Measurements from ENCODE around the gene FAM222B. TPM values are rescaled to one million over a fixed set of nuclear protein-coding genes. Genes with fewer than 3 reads are reported as not detected.

FAM222B gene
- total RNA-seq, 1 experiment from 2014 or later, result 18.5 TPM

DNA sequence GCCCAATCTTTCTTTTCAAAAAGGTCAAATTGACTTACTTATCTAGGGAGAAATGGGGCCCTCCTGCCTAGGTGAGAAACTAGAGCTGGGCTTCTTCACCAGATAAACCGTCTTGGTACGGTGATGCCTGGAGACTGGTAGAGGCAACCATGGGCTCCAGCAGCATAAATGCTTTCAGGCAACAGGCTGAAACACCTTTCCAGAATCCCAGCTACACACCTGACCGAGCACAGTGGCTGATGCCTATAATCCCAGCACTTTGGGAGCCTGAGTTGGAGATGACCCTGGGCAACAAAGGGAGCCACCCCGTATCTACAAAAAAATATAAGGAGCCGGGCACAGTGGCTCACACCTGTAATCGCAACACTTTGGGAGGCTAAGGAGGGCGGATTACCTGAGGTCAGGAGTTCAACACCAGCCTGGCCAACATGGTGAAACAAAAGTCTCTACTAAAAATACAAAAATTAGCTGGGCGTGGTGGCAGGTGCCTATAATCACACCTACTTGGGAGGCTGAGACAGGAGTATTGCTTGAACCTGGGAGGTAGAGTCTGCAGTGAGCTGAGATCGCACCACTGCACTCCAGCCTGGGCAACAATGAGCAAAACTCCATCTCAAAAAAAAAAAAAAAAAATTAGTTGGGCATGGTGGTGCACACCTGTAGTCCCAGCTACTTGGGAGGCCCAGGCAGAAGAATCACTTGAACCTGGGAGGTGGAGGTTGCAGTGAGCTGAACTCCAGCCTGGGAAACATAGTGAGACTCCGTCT is 90.8 kb downstream of the FAM222B start:
- H3K36me3 Mint-ChIP-seq (ENCODE audit: insufficient read depth, unreplicated experiment), result peaks cover 80% of the 10 kb centered on the region
- DNase-seq (ENCODE audit: unreplicated experiment), result no peak
- no peaks in the 10 kb centered on the region for H3K9me3 Mint-ChIP-seq (ENCODE audit: unreplicated experiment)
- no peak overlapping the region for H3K27ac Mint-ChIP-seq (ENCODE audit: low read depth, unreplicated experiment)
- ChIA-PET POLR2A (interaction anchor here (0.6 to 17.3 kb wide), 13 partner anchors 9 to 198 kb away, joined by 3 to 1135 read pairs (median 6); partner anchors contain the start of genes NEK8, RPL23A, TLCD1 and TRAF4), CTCF (interaction anchor here (0.5 to 15.1 kb wide), 18 partner anchors 11 to 326 kb away, joined by 3 to 365 read pairs (median 3); partner anchors contain the start of genes NEK8, PHF12 and TLCD1)
- H3K27me3 Mint-ChIP-seq (ENCODE audit: insufficient read depth, unreplicated experiment), result no peaks in the 10 kb centered on the region
- H3K4me3 Mint-ChIP-seq (ENCODE audit: unreplicated experiment), result no peak overlapping the region
- TF ChIP-seq, protein P1, sequence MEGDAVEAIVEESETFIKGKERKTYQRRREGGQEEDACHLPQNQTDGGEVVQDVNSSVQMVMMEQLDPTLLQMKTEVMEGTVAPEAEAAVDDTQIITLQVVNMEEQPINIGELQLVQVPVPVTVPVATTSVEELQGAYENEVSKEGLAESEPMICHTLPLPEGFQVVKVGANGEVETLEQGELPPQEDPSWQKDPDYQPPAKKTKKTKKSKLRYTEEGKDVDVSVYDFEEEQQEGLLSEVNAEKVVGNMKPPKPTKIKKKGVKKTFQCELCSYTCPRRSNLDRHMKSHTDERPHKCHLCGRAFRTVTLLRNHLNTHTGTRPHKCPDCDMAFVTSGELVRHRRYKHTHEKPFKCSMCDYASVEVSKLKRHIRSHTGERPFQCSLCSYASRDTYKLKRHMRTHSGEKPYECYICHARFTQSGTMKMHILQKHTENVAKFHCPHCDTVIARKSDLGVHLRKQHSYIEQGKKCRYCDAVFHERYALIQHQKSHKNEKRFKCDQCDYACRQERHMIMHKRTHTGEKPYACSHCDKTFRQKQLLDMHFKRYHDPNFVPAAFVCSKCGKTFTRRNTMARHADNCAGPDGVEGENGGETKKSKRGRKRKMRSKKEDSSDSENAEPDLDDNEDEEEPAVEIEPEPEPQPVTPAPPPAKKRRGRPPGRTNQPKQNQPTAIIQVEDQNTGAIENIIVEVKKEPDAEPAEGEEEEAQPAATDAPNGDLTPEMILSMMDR (IDR thresholded peaks at IDR 0.05; ENCODE audit: unreplicated experiment), result no peak
- intact Hi-C loops (cut with micrococcal nuclease), result no loop called here
- H3K4me1 Mint-ChIP-seq (ENCODE audit: insufficient read depth, unreplicated experiment), result peaks cover 16% of the 10 kb centered on the region
- BruUV-seq (replicated peaks), result no TSS peak

- intact Hi-C loops (cut with micrococcal nuclease), result loop anchor here (1.0 kb wide), 1 partner anchor 23 kb away; no protein-coding TSS in a partner anchor
- peak; percentile 94 for DNase-seq (ENCODE audit: unreplicated experiment)
- H3K4me1 Mint-ChIP-seq (ENCODE audit: insufficient read depth, unreplicated experiment), result peaks cover 13% of the 10 kb centered on the region
- TF ChIP-seq, protein P1 (IDR thresholded peaks at IDR 0.05; ENCODE audit: unreplicated experiment), result peak; percentile 99
- H3K9me3 Mint-ChIP-seq (ENCODE audit: unreplicated experiment), result no peaks in the 10 kb centered on the region
- no peak overlapping the region for H3K4me3 Mint-ChIP-seq (ENCODE audit: unreplicated experiment)
- TSS peak; percentile 26 for BruUV-seq (replicated peaks)
- CTCF ChIA-PET, result interaction anchor here (0.5 to 15.1 kb wide), 22 partner anchors 10 to 327 kb away, joined by 3 to 365 read pairs (median 4); partner anchors contain the start of genes NEK8, RPL23A and TLCD1
- H3K27me3 Mint-ChIP-seq (ENCODE audit: insufficient read depth, unreplicated experiment), result no peaks in the 10 kb centered on the region
- no peak overlapping the region for H3K27ac Mint-ChIP-seq (ENCODE audit: low read depth, unreplicated experiment)
- POLR2A ChIA-PET, result interaction anchor here (0.6 to 17.3 kb wide), 14 partner anchors 11 to 201 kb away, joined by 3 to 1135 read pairs (median 4); partner anchors contain the start of genes FAM222B, NEK8, PHF12 and RPL23A
- H3K36me3 Mint-ChIP-seq (ENCODE audit: insufficient read depth, unreplicated experiment), result peaks cover 86% of the 10 kb centered on the region
Measured at GRCh38 chr17:28750178-28751047, 92.2 kb downstream of the FAM222B start.

- Mint-ChIP-seq H3K27me3 (ENCODE audit: insufficient read depth, unreplicated experiment) (no peaks in the 10 kb centered on the region), H3K4me3 (ENCODE audit: unreplicated experiment) (no peak overlapping the region), H3K27ac (ENCODE audit: low read depth, unreplicated experiment) (no peak overlapping the region), H3K36me3 (ENCODE audit: insufficient read depth, unreplicated experiment) (peaks cover 88% of the 10 kb centered on the region), H3K9me3 (ENCODE audit: unreplicated experiment) (no peaks in the 10 kb centered on the region), H3K4me1 (ENCODE audit: insufficient read depth, unreplicated experiment) (peaks cover 13% of the 10 kb centered on the region)
- POLR2A ChIA-PET, result interaction anchor here (0.8 to 17.3 kb wide), 9 partner anchors 19 to 202 kb away, joined by 3 to 1135 read pairs (median 5); partner anchors contain the start of genes FAM222B, FLOT2, NEK8 and PHF12
- BruUV-seq (replicated peaks), result no TSS peak
- no peak for DNase-seq (ENCODE audit: unreplicated experiment)
- TF ChIP-seq, protein P1 (IDR thresholded peaks at IDR 0.05; ENCODE audit: unreplicated experiment), result no peak
- intact Hi-C loops (cut with micrococcal nuclease), result loop anchor here (1.0 kb wide), 1 partner anchor 22 kb away; no protein-coding TSS in a partner anchor
- CTCF ChIA-PET, result interaction anchor here (0.6 to 15.1 kb wide), 12 partner anchors 9 to 174 kb away, joined by 3 to 365 read pairs (median 4); partner anchors contain the start of genes NEK8, RPL23A and TLCD1
Measured at GRCh38 chr17:28749516-28750177, 92.9 kb downstream of the FAM222B start.

Measured in MCF 10A (cell line).